Left hindlimb (tissue), 1 donor: ENCODE data around the gene RRP9.
"Not testable (repeated sequence)": the region's sequence is repeated elsewhere in the genome, so short reads cannot be mapped to it uniquely, and the experiment has no call there.

Experiments
- DNase-seq: peaks from one replicate; pipeline ENCODE4 v3.0.0-alpha.2; 2018

The RRP9 gene

GRCh38 chr3:51937014-51937413, 4.7 kb downstream of the RRP9 start:
- no peak for DNase-seq

- DNase-seq: no peak
Measured at GRCh38 chr3:51935886-51936755, 5.6 kb downstream of the RRP9 start.

GRCh38 chr3:51934991-51935885, 6.5 kb downstream of the RRP9 start:
- DNase-seq: no peak

GRCh38 chr3:51934139-51934850, 7.4 kb downstream of the RRP9 start:
- DNase-seq: no peak

- no peak for DNase-seq
Measured at GRCh38 chr3:51933471-51934138, 8.1 kb downstream of the RRP9 start.

GRCh38 chr3:51932471-51933370, 9.0 kb downstream of the RRP9 start:
- DNase-seq: no peak

GRCh38 chr3:51931756-51932155, 9.9 kb downstream of the RRP9 start:
- DNase-seq: no peak

GRCh38 chr3:51930439-51930838, 11.3 kb downstream of the RRP9 start:
- DNase-seq: no peak

GRCh38 chr3:51929420-51930003, 12.2 kb downstream of the RRP9 start:
- DNase-seq: no peak

- not testable (repeated sequence) for DNase-seq
Measured at GRCh38 chr3:51928981-51929380, 12.7 kb downstream of the RRP9 start.

GRCh38 chr3:51928438-51928837, 13.3 kb downstream of the RRP9 start:
- no peak for DNase-seq

- no peak for DNase-seq
Measured at GRCh38 chr3:51927061-51927977, 14.4 kb downstream of the RRP9 start.

- no peak for DNase-seq
Measured at GRCh38 chr3:51921081-51921578, 20.6 kb downstream of the RRP9 start.

- no peak for DNase-seq
Measured at GRCh38 chr3:51916418-51916817, 25.3 kb downstream of the RRP9 start.

- no peak for DNase-seq
Measured at GRCh38 chr3:51908026-51908425, 33.7 kb downstream of the RRP9 start.

- no peak for DNase-seq
Measured at GRCh38 chr3:51904034-51904823, 37.5 kb downstream of the RRP9 start.

- DNase-seq: not testable (repeated sequence)
Measured at GRCh38 chr3:51902361-51902760, 39.3 kb downstream of the RRP9 start.

- not testable (repeated sequence) for DNase-seq
Measured at GRCh38 chr3:51900043-51900442, 41.7 kb downstream of the RRP9 start.

GRCh38 chr3:51897391-51897790, 44.3 kb downstream of the RRP9 start:
- DNase-seq: no peak
